Erythroblast (primary cell): Measurements from ENCODE around the gene CUX1.

Experiments used
- GATA1 ChIP-seq: IDR thresholded peaks from 2 replicates; pipeline ENCODE4 v1.6.1; 2011; ENCODE audit warnings: low read depth, mild to moderate bottlenecking, control low read depth, low read length, moderate library complexity
- POLR2A ChIP-seq: IDR thresholded peaks from 2 replicates; pipeline ENCODE4 v1.6.1; 2011; ENCODE audit warnings: mild to moderate bottlenecking, low read length

DNA sequence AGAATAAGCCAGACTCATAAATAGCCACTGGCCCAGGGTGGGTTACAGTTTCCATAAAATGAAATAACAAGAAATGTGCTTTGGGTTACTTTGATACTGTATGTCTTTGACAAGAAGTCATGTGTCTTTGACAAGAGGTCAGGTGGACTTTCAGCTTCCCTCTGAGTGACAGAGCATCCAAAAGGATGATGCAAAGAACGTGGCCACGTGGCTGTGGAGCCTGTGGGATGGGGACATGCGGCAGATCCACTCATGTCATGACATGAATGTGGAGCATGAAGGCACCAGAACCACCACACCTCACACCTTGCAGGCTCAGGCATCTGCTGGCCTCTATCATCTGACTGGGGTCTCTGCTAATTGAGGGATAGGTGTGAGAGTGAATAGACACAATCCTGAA lies 37.1 kb upstream of the CUX1 start:
- TF ChIP-seq POLR2A = no peak
- no peak for TF ChIP-seq GATA1
